Measurements from ENCODE around the gene VPS36.

The VPS36 gene

DNA sequence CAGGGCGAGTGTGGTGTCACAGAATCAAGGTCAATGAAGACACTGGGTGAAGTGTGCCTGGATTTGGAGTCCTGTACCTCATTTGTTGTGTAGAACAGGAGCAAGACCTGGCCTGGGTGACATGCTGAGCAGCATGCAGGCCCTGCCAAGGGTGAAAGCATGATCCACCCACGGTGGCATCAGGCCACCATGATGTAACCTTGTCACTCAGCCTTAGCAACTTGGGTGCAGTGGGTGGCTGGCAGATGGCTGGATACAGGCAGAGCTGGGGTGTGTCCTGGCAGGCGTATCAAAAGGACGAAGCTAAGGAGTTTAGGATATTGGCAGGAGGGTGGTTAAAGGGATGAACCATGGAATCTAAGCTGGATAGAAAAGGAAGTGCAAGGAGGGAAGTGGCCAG is 54.7 kb downstream of the VPS36 start:
- no peak overlapping the region for H2AFZ ChIP-seq (ENCODE audit: insufficient read depth, low read length, poor library complexity)
- no peak overlapping the region for H3K14ac ChIP-seq (ENCODE audit: low read length)
- H3K79me1 ChIP-seq (ENCODE audit: low read length), result no peaks in the 10 kb centered on the region
- H3K27me3 ChIP-seq (ENCODE audit: insufficient read depth, low read length), result no peaks in the 10 kb centered on the region
- H4K12ac ChIP-seq (ENCODE audit: low read depth, low read length), result no peak overlapping the region
- H3K9me3 ChIP-seq (ENCODE audit: insufficient read depth, low read depth, low read length), result no peaks in the 10 kb centered on the region
- WGBS (ENCODE audit: extremely low coverage, insufficient coverage, insufficient read length), result no CpG with 5 or more reads among the region's 4 CpGs
- H3K23ac ChIP-seq (ENCODE audit: low read length), result no peak overlapping the region
- no peaks in the 10 kb centered on the region for H3K36me3 ChIP-seq (ENCODE audit: control insufficient read depth in 1 of 2, insufficient read depth in 2 of 2, low read length in 2 of 2)
- no peak overlapping the region for H2BK120ac ChIP-seq (ENCODE audit: insufficient read depth, low read length, poor library complexity)
- no peaks in the 10 kb centered on the region for H3K4me1 ChIP-seq (ENCODE audit: control insufficient read depth in 1 of 2, insufficient read depth in 2 of 2, low read length in 2 of 2)
- H2AK5ac ChIP-seq (ENCODE audit: low read length), result no peak overlapping the region
- H4K91ac ChIP-seq (ENCODE audit: low read depth, low read length), result no peak overlapping the region
- H3K18ac ChIP-seq (ENCODE audit: low read length), result no peak overlapping the region
- no peak overlapping the region for H3K4me3 ChIP-seq (ENCODE audit: low read depth, low read length)
- H2BK5ac ChIP-seq (ENCODE audit: low read depth, low read length, poor library complexity), result no peak overlapping the region
- DNase-seq, result no peak
- no peak overlapping the region for H3K4ac ChIP-seq (ENCODE audit: low read depth, low read length)
- H3K9ac ChIP-seq (ENCODE audit: low read length), result no peak overlapping the region
- no peaks in the 10 kb centered on the region for H3K79me2 ChIP-seq (ENCODE audit: control insufficient read depth, insufficient read depth, low read length, poor library complexity)
- no peak overlapping the region for H3K4me2 ChIP-seq (ENCODE audit: low read length)
- H4K8ac ChIP-seq (ENCODE audit: low read depth, low read length), result no peak overlapping the region
- no peak overlapping the region for H3K27ac ChIP-seq (ENCODE audit: low read depth, low read length)
- H2BK12ac ChIP-seq (ENCODE audit: low read length), result no peak overlapping the region

DNA sequence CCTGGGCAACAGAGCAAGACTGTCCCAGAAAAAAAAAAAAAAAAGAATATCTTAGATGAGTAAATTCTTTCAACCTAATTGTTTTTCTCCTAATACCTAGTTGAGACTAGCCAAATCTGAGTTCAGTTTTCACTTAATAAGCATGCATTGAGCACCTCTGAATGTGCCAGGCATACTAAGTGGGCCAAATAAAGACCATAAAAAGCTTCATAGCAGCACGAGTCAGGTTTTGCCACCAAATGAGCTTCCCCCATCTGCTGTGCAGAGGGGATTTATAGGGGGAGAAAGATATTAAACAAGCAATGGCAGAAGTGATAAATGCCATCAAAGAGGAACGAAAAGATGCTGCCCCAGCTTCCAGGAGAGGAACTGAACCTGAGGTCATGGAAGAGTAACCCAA is 55.8 kb downstream of the VPS36 start:
- Histone ChIP-seq H4K8ac (ENCODE audit: low read depth, low read length) (no peak overlapping the region), H2AK5ac (ENCODE audit: low read length) (no peak overlapping the region), H3K14ac (ENCODE audit: low read length) (no peak overlapping the region), H3K79me1 (ENCODE audit: low read length) (no peaks in the 10 kb centered on the region), H4K12ac (ENCODE audit: low read depth, low read length) (no peak overlapping the region), H2AFZ (ENCODE audit: insufficient read depth, low read length, poor library complexity) (no peak overlapping the region), H3K9ac (ENCODE audit: low read length) (peak overlapping the region; percentile 16), H4K91ac (ENCODE audit: low read depth, low read length) (no peak overlapping the region), H3K4me1 (ENCODE audit: control insufficient read depth in 1 of 2, insufficient read depth in 2 of 2, low read length in 2 of 2) (no peaks in the 10 kb centered on the region), H3K4me2 (ENCODE audit: low read length) (no peak overlapping the region), H3K36me3 (ENCODE audit: control insufficient read depth in 1 of 2, insufficient read depth in 2 of 2, low read length in 2 of 2) (no peaks in the 10 kb centered on the region), H3K18ac (ENCODE audit: low read length) (no peak overlapping the region), H3K9me3 (ENCODE audit: insufficient read depth, low read depth, low read length) (no peaks in the 10 kb centered on the region), H2BK12ac (ENCODE audit: low read length) (no peak overlapping the region), H3K4me3 (ENCODE audit: low read depth, low read length) (no peak overlapping the region), H3K27me3 (ENCODE audit: insufficient read depth, low read length) (no peaks in the 10 kb centered on the region), H3K23ac (ENCODE audit: low read length) (no peak overlapping the region), H3K79me2 (ENCODE audit: control insufficient read depth, insufficient read depth, low read length, poor library complexity) (no peaks in the 10 kb centered on the region), H2BK5ac (ENCODE audit: low read depth, low read length, poor library complexity) (no peak overlapping the region), H3K27ac (ENCODE audit: low read depth, low read length) (no peak overlapping the region), H3K4ac (ENCODE audit: low read depth, low read length) (no peak overlapping the region), H2BK120ac (ENCODE audit: insufficient read depth, low read length, poor library complexity) (no peak overlapping the region)
- no peak for DNase-seq
- WGBS (ENCODE audit: extremely low coverage, insufficient coverage, insufficient read length), result no CpG with 5 or more reads among the region's 2 CpGs

DNA sequence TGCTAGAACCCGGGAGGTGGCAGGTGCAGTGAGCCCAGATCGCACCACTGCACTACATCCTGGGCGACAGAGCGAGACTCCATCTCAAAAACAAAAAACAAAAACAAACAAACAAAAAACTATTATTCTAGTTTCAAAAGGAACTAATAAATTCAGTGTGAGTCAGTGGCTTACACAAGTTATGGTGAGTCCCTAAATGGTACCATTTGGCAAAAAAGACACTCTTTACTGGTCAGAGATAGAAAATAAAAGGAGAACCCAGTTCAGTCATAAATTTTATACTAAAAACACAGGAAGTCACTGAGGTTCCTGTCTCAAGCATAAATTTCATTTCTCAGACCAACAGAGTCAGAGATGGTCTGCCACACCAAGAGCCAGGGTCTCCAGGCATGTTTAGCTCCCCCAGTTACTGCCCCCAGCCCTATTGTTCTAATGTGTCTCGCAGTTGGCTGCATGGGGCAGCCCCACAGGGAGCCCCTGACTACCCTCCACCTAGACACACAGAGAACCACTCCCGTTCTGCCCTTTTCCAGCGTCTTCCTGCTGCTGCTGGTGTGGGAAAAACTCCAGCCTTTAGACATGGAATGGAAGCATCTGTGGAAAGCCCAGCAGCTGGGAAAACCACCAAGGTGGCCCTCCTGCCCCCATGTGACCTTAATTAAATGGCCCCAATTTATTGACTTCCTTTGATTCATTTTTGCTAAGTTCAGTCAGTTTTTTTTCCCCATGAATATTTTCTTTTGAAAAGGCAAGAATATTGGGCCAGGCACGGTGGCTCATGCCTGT is 56.7 kb downstream of the VPS36 start:
- WGBS (ENCODE audit: extremely low coverage, insufficient coverage, insufficient read length), result no CpG with 5 or more reads among the region's 8 CpGs
- no peak overlapping the region for H3K23ac ChIP-seq (ENCODE audit: low read length)
- H4K8ac ChIP-seq (ENCODE audit: low read depth, low read length), result no peak overlapping the region
- no peak overlapping the region for H2BK5ac ChIP-seq (ENCODE audit: low read depth, low read length, poor library complexity)
- H4K12ac ChIP-seq (ENCODE audit: low read depth, low read length), result no peak overlapping the region
- no peak overlapping the region for H3K4me2 ChIP-seq (ENCODE audit: low read length)
- no peak overlapping the region for H3K27ac ChIP-seq (ENCODE audit: low read depth, low read length)
- H3K18ac ChIP-seq (ENCODE audit: low read length), result no peak overlapping the region
- H3K9me3 ChIP-seq (ENCODE audit: insufficient read depth, low read depth, low read length), result no peaks in the 10 kb centered on the region
- H3K14ac ChIP-seq (ENCODE audit: low read length), result no peak overlapping the region
- H2AK5ac ChIP-seq (ENCODE audit: low read length), result no peak overlapping the region
- H2BK12ac ChIP-seq (ENCODE audit: low read length), result no peak overlapping the region
- no peaks in the 10 kb centered on the region for H3K4me1 ChIP-seq (ENCODE audit: control insufficient read depth in 1 of 2, insufficient read depth in 2 of 2, low read length in 2 of 2)
- no peak overlapping the region for H3K4me3 ChIP-seq (ENCODE audit: low read depth, low read length)
- no peak overlapping the region for H4K91ac ChIP-seq (ENCODE audit: low read depth, low read length)
- no peak overlapping the region for H3K9ac ChIP-seq (ENCODE audit: low read length)
- H3K79me2 ChIP-seq (ENCODE audit: control insufficient read depth, insufficient read depth, low read length, poor library complexity), result no peaks in the 10 kb centered on the region
- DNase-seq, result no peak
- H3K4ac ChIP-seq (ENCODE audit: low read depth, low read length), result no peak overlapping the region
- no peaks in the 10 kb centered on the region for H3K27me3 ChIP-seq (ENCODE audit: insufficient read depth, low read length)
- no peak overlapping the region for H2BK120ac ChIP-seq (ENCODE audit: insufficient read depth, low read length, poor library complexity)
- H2AFZ ChIP-seq (ENCODE audit: insufficient read depth, low read length, poor library complexity), result no peak overlapping the region
- no peaks in the 10 kb centered on the region for H3K79me1 ChIP-seq (ENCODE audit: low read length)
- H3K36me3 ChIP-seq (ENCODE audit: control insufficient read depth in 1 of 2, insufficient read depth in 2 of 2, low read length in 2 of 2), result no peaks in the 10 kb centered on the region

DNA sequence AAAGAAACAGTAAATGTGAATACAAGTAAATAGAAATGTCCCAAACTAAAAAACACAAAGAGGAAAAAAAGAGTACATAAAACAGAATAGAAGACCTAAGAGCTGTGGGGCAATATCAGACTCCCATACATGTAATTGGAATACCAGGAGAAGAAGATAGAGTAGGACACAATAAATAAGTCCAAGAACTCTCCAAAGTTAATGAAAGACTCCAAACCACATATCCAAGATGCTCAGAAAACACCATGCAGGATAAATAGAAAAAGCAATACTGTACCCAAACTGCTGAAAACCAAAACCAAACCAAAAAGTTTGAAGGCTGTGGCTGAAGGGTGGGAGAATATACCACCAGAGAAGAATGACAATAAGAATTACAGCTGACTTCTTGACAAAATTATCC is 62.7 kb downstream of the VPS36 start:
- Histone ChIP-seq H3K79me2 (ENCODE audit: control insufficient read depth, insufficient read depth, low read length, poor library complexity) (no peaks in the 10 kb centered on the region), H2BK12ac (ENCODE audit: low read length) (no peak overlapping the region), H3K4me3 (ENCODE audit: low read depth, low read length) (no peak overlapping the region), H3K79me1 (ENCODE audit: low read length) (no peaks in the 10 kb centered on the region), H4K12ac (ENCODE audit: low read depth, low read length) (no peak overlapping the region), H3K9ac (ENCODE audit: low read length) (no peak overlapping the region), H3K4me2 (ENCODE audit: low read length) (no peak overlapping the region), H3K14ac (ENCODE audit: low read length) (no peak overlapping the region), H3K9me3 (ENCODE audit: insufficient read depth, low read depth, low read length) (no peaks in the 10 kb centered on the region), H2AK5ac (ENCODE audit: low read length) (no peak overlapping the region), H2AFZ (ENCODE audit: insufficient read depth, low read length, poor library complexity) (no peak overlapping the region), H3K36me3 (ENCODE audit: control insufficient read depth in 1 of 2, insufficient read depth in 2 of 2, low read length in 2 of 2) (no peaks in the 10 kb centered on the region), H3K18ac (ENCODE audit: low read length) (no peak overlapping the region), H3K4ac (ENCODE audit: low read depth, low read length) (no peak overlapping the region), H3K23ac (ENCODE audit: low read length) (no peak overlapping the region), H2BK5ac (ENCODE audit: low read depth, low read length, poor library complexity) (no peak overlapping the region), H3K27me3 (ENCODE audit: insufficient read depth, low read length) (no peaks in the 10 kb centered on the region), H3K4me1 (ENCODE audit: control insufficient read depth in 1 of 2, insufficient read depth in 2 of 2, low read length in 2 of 2) (no peaks in the 10 kb centered on the region), H3K27ac (ENCODE audit: low read depth, low read length) (no peak overlapping the region), H2BK120ac (ENCODE audit: insufficient read depth, low read length, poor library complexity) (no peak overlapping the region), H4K8ac (ENCODE audit: low read depth, low read length) (no peak overlapping the region), H4K91ac (ENCODE audit: low read depth, low read length) (no peak overlapping the region)
- no peak for DNase-seq
